IMR-90 (cell line): ENCODE measurements around the gene PROX2. TPM values are rescaled to one million over a fixed set of nuclear protein-coding genes. Genes with fewer than 3 reads are reported as not detected.

Experiments
- ATAC-seq: fragments of 200-7000 bp; cut with Tn5 transposase; 2 replicates; pipeline ENCODE4 v1.9.1; 2020; ENCODE audit warnings: low read depth, mild to moderate bottlenecking, moderate library complexity
- BruUV-seq: library from RNA; stranded (reverse); fragments of 400-500 nt; replicated peaks from 2 replicates; lab custom pipeline; 2021; lab: Mats Ljungman, UMichigan
- CTCF ChIA-PET: fragments of 300-600 bp; formaldehyde crosslinking; extraction: SDS; loops from one replicate; lab custom pipeline; 2021; ENCODE audit warnings: antibody characterized with exemption; lab: Yijun Ruan, JAX
- POLR2A ChIA-PET: fragments of 300-600 bp; sonication (Branson Sonifier 250); formaldehyde crosslinking; loops from one replicate; lab custom pipeline; 2022; ENCODE audit warnings: antibody characterized with exemption; ENCODE audit not compliant: unreplicated experiment; lab: Charles Lee
- DNase-seq: peaks from one replicate; pipeline ENCODE4 v3.0.0; 2013
- H2AFZ ChIP-seq: replicated peaks from 2 replicates; pipeline ENCODE3; 2013; ENCODE audit warnings: low read length, mild to moderate bottlenecking; ENCODE audit not compliant: poor library complexity
- H2AK5ac ChIP-seq: 2 replicates; pipeline ENCODE4 v1.6.1; 2013; ENCODE audit warnings: low read depth, low read length, inconsistent platforms
- H2AK9ac ChIP-seq: replicated peaks from 2 replicates; pipeline ENCODE3; 2013; ENCODE audit warnings: mild to moderate bottlenecking, low read depth, low read length, moderate library complexity; ENCODE audit not compliant: poor library complexity
- H2BK120ac ChIP-seq: 2 replicates; pipeline ENCODE4 v1.6.1; 2013; ENCODE audit warnings: low read depth, low read length, inconsistent platforms
- H2BK15ac ChIP-seq: 3 replicates; pipeline ENCODE4 v1.6.1; 2013; ENCODE audit warnings: low read depth, low read length, inconsistent platforms
- H2BK20ac ChIP-seq: 2 replicates; pipeline ENCODE4 v1.6.1; 2013; ENCODE audit warnings: low read depth, mild to moderate bottlenecking, inconsistent platforms, low read length, moderate library complexity
- H2BK5ac ChIP-seq: 2 replicates; pipeline ENCODE4 v1.6.1; 2013; ENCODE audit warnings: mild to moderate bottlenecking, low read depth, low read length, inconsistent platforms; ENCODE audit not compliant: poor library complexity, severe bottlenecking
- H3K14ac ChIP-seq: replicated peaks from 2 replicates; pipeline ENCODE4 v1.6.1; 2013; ENCODE audit warnings: low read depth, low read length, inconsistent platforms
- H3K18ac ChIP-seq: 2 replicates; pipeline ENCODE4 v1.6.1; 2013; ENCODE audit warnings: low read depth, low read length, control low read depth
- H3K23ac ChIP-seq: 2 replicates; pipeline ENCODE4 v1.6.1; 2013; ENCODE audit warnings: low read depth, low read length, inconsistent platforms
- H3K27ac ChIP-seq: 2 replicates; pipeline ENCODE4 v1.5.1; 2013; ENCODE audit warnings: mild to moderate bottlenecking, control low read depth, low read length; ENCODE audit not compliant: insufficient read depth
- H3K27me3 ChIP-seq: 2 replicates; pipeline ENCODE4 v1.6.1; 2013; ENCODE audit warnings: low read length; ENCODE audit not compliant: control insufficient read depth, insufficient read depth
- H3K36me3 ChIP-seq: 2 replicates; pipeline ENCODE4 v1.6.1; 2013; ENCODE audit warnings: low read length, mixed read lengths; ENCODE audit not compliant: control insufficient read depth, insufficient read depth
- H3K4ac ChIP-seq: 2 replicates; pipeline ENCODE4 v1.6.1; 2013; ENCODE audit warnings: low read depth, low read length, inconsistent platforms
- H3K4me1 ChIP-seq: 2 replicates; pipeline ENCODE4 v1.6.1; 2013; ENCODE audit warnings: low read length, mixed read lengths; ENCODE audit not compliant: control insufficient read depth, insufficient read depth
- H3K4me2 ChIP-seq: 2 replicates; pipeline ENCODE4 v1.6.1; 2013; ENCODE audit warnings: low read depth, mild to moderate bottlenecking, control low read depth, low read length, moderate library complexity
- H3K4me3 ChIP-seq: 2 replicates; pipeline ENCODE4 v1.5.1; 2013; ENCODE audit warnings: low read depth, mild to moderate bottlenecking, control low read depth, low read length, moderate library complexity; ENCODE audit not compliant: insufficient read depth
- H3K56ac ChIP-seq: 2 replicates; pipeline ENCODE4 v1.6.1; 2013; ENCODE audit warnings: low read length, inconsistent platforms; ENCODE audit not compliant: insufficient read depth; ENCODE audit errors: extremely low read depth
- H3K79me1 ChIP-seq, 2 experiments: 2 replicates each; pipeline ENCODE4 v1.6.1; 2013; ENCODE audit warnings: low read length in 2 of 2, inconsistent platforms in 1 of 2, low read depth in 1 of 2
- H3K9ac ChIP-seq: 2 replicates; pipeline ENCODE4 v1.6.1; 2013; ENCODE audit warnings: low read depth, low read length, control low read depth
- H3K9me1 ChIP-seq: 2 replicates; pipeline ENCODE4 v1.6.1; 2013; ENCODE audit warnings: low read length, inconsistent platforms; ENCODE audit not compliant: insufficient read depth
- H3K9me3 ChIP-seq: 2 replicates; pipeline ENCODE4 v1.6.1; 2013; ENCODE audit warnings: low read length; ENCODE audit not compliant: control insufficient read depth, insufficient read depth
- H4K20me1 ChIP-seq: 2 replicates; pipeline ENCODE4 v1.6.1; 2013; ENCODE audit warnings: low read length, inconsistent platforms; ENCODE audit not compliant: insufficient read depth
- H4K5ac ChIP-seq: 2 replicates; pipeline ENCODE4 v1.6.1; 2013; ENCODE audit warnings: mild to moderate bottlenecking, low read depth, low read length, control low read depth
- H4K8ac ChIP-seq, 2 experiments: 2 replicates each; pipeline ENCODE4 v1.6.1; 2013; ENCODE audit warnings: low read depth in 2 of 2, low read length in 2 of 2, control low read depth in 1 of 2, inconsistent platforms in 1 of 2
- H4K91ac ChIP-seq: 2 replicates; pipeline ENCODE4 v1.6.1; 2013; ENCODE audit warnings: low read depth, low read length, inconsistent platforms; ENCODE audit not compliant: insufficient read depth
- BHLHE40 ChIP-seq: fragments of 150-350 bp; IDR thresholded peaks from 2 replicates; pipeline ENCODE4 v1.6.1; 2016; ENCODE audit warnings: mild to moderate bottlenecking, low read depth, low read length
- CEBPB ChIP-seq: IDR thresholded peaks from 2 replicates; pipeline ENCODE4 v1.6.1; 2012; ENCODE audit warnings: low read depth, low read length, improper control_type of control experiment
- CTCF ChIP-seq: conservative IDR thresholded peaks from 2 replicates; pipeline ENCODE4 v1.5.1; 2012; ENCODE audit warnings: mild to moderate bottlenecking, low read depth, low read length, improper control_type of control experiment
- ELK1 ChIP-seq: fragments of 150-350 bp; IDR thresholded peaks from 2 replicates; pipeline ENCODE4 v1.6.1; 2016; ENCODE audit warnings: low read depth, mild to moderate bottlenecking, low read length, moderate library complexity, borderline replicate concordance
- FOS ChIP-seq: fragments of 150-350 bp; IDR thresholded peaks from 2 replicates; pipeline ENCODE4 v1.6.1; 2016; ENCODE audit warnings: low read depth, low read length
- MAFK ChIP-seq: IDR thresholded peaks from 2 replicates; pipeline ENCODE4 v1.6.1; 2012; ENCODE audit warnings: low read depth, low read length, improper control_type of control experiment
- MAZ ChIP-seq: IDR thresholded peaks from 2 replicates; pipeline ENCODE4 v1.6.1; 2012; ENCODE audit warnings: low read depth, mild to moderate bottlenecking, low read length, improper control_type of control experiment, moderate library complexity, borderline replicate concordance
- MXI1 ChIP-seq: IDR thresholded peaks from 2 replicates; pipeline ENCODE4 v1.6.1; 2012; ENCODE audit warnings: low read depth, mild to moderate bottlenecking, low read length, moderate library complexity, borderline replicate concordance
- NFE2L2 ChIP-seq: fragments of 150-350 bp; IDR thresholded peaks from 2 replicates; pipeline ENCODE4 v1.6.1; 2016; ENCODE audit warnings: low read depth, mild to moderate bottlenecking, low read length
- POLR2A ChIP-seq: IDR thresholded peaks from 2 replicates; pipeline ENCODE4 v1.6.1; 2012; ENCODE audit warnings: mild to moderate bottlenecking, low read depth, low read length
- RAD21 ChIP-seq: IDR thresholded peaks from 2 replicates; pipeline ENCODE4 v1.6.1; 2012; ENCODE audit warnings: low read length, improper control_type of control experiment
- RFX5 ChIP-seq: IDR thresholded peaks from 2 replicates; pipeline ENCODE4 v1.8.0; 2012; ENCODE audit warnings: low read depth, mild to moderate bottlenecking, low read length, moderate library complexity
- SMC3 ChIP-seq: fragments of 150-350 bp; IDR thresholded peaks from 2 replicates; pipeline ENCODE4 v1.6.1; 2016; ENCODE audit warnings: low read depth, mild to moderate bottlenecking, antibody characterized with exemption, low read length, moderate library complexity
- USF2 ChIP-seq: fragments of 150-350 bp; IDR thresholded peaks from 2 replicates; pipeline ENCODE4 v1.6.1; 2017; ENCODE audit warnings: mild to moderate bottlenecking, antibody characterized with exemption, low read length, low read depth
- WGBS, 2 experiments: methylation state at CpG; one replicate each; pipeline versions ENCODE4 v1.1.5 to v1.1.7; 2013; ENCODE audit warnings: missing lambda C conversion rate in 2 of 2; ENCODE audit not compliant: insufficient read length in 1 of 2; ENCODE audit errors: extremely low coverage in 2 of 2; 5-methylcytosine and 5-hydroxymethylcytosine counted together
- dilution Hi-C: fragments of 300-500 bp; cut with HindIII; formaldehyde crosslinking; loops from one replicate; pipeline ENCODE4 v1.14.3; 2018; ENCODE audit warnings: low sequenced_read_pairs; ENCODE audit not compliant: unreplicated experiment
- in situ Hi-C: fragments of 300-500 bp; cut with MboI; formaldehyde crosslinking; loops from 3 replicates; pipeline ENCODE4 v1.14.3; 2019; ENCODE audit warnings: low sequenced_read_pairs, inconsistent platforms, mixed read lengths
- intact Hi-C: fragments of 100-400 bp; cut with micrococcal nuclease; formaldehyde crosslinking; loops from 2 replicates; pipeline ENCODE4 v1.10.0; 2022
- polyA plus RNA-seq, 3 experiments: library from polyadenylated mRNA; depleted of rRNA; stranded (reverse); fragments of >200 nt; gene quantifications; 2 replicates each; pipeline ENCODE4 v1.2.3, GENCODE V29; 2012; ENCODE audit warnings: low replicate concordance in 1 of 3
- total RNA-seq: library from RNA; depleted of rRNA; stranded (reverse); fragments of >200 nt; gene quantifications from 2 replicates; pipeline ENCODE4 v1.2.3, GENCODE V29; 2012

The PROX2 gene
- total and polyA plus RNA-seq, 2 of the 4 experiments (the other 2 are of a cell fraction): not detected

GRCh38 chr14:74896400-74896799 lies 20.5 kb upstream of the PROX2 start:
- DNase-seq (no peak), ATAC-seq (no peak)
- Histone ChIP-seq H4K20me1 (peaks cover 8% of the 10 kb centered on the region; the same call in 1 of the 2 replicates), H3K36me3 (peaks cover 79% of the 10 kb centered on the region), H3K9me3 (no peaks in the 10 kb centered on the region), H3K18ac (no peak overlapping the region), H2BK15ac (no peak overlapping the region), H2AK5ac (no peak overlapping the region), H3K14ac (no peak overlapping the region), H4K5ac (no peak overlapping the region), H4K8ac (no peak overlapping the region), H2BK20ac (no peak overlapping the region), H2AFZ (no peak overlapping the region), H3K4me2 (no peak overlapping the region), H2BK5ac (no peak overlapping the region), H3K9ac (no peak overlapping the region), H3K79me1 (peaks cover 34 to 44% of the 10 kb centered on the region in 2 experiments), H4K91ac (no peak overlapping the region), H3K9me1 (no peaks in the 10 kb centered on the region), H2AK9ac (no peak overlapping the region), H3K27me3 (no peaks in the 10 kb centered on the region), H2BK120ac (no peak overlapping the region), H3K4me3 (no peak overlapping the region), H3K4me1 (no peaks in the 10 kb centered on the region), H3K4ac (no peak overlapping the region), H3K56ac (no peak overlapping the region), H3K23ac (no peak overlapping the region), H3K27ac (no peak overlapping the region)
- 100% methylated on average over 1 of the region's 3 CpGs; no CpG with 5 or more reads in 1 of the 2 experiments for WGBS, 2 experiments
- BruUV-seq: no TSS peak
- CTCF ChIA-PET: interaction anchor here (0.5 kb wide), 1 partner anchor 406 kb away, joined by 3 read pairs; no protein-coding TSS in a partner anchor
- dilution Hi-C loops (no loop called here), intact Hi-C loops (no loop called here), in situ Hi-C loops (no loop called here)
- TF ChIP-seq MAZ (no peak), POLR2A (no peak), USF2 (no peak), NFE2L2 (no peak), ELK1 (no peak), CEBPB (no peak), SMC3 (no peak), RFX5 (no peak), CTCF (no peak), RAD21 (no peak), BHLHE40 (no peak), MXI1 (no peak), FOS (no peak), MAFK (no peak)
- POLR2A ChIA-PET: no interaction called here
